HG02623 (cell line): Measurements from ENCODE around the gene SLC25A6.
"Not testable (repeated sequence)": the region's sequence is repeated elsewhere in the genome, so short reads cannot be mapped to it uniquely, and the experiment has no call there.

Experiments used
- ATAC-seq: cut with Tn5 transposase; IDR thresholded peaks from one replicate; pipeline ENCODE4 v1.9.1; 2021; ENCODE audit warnings: moderate library complexity; ENCODE audit not compliant: unreplicated experiment

Gene SLC25A6

GRCh38 chrX:1416327-1416784 lies 24.4 kb upstream of the SLC25A6 start:
- no peak for ATAC-seq

GRCh38 chrX:1412551-1413161 lies 20.7 kb upstream of the SLC25A6 start:
- no peak for ATAC-seq

- no peak for ATAC-seq
Measured at GRCh38 chrX:1411326-1411725, 19.4 kb upstream of the SLC25A6 start.

GRCh38 chrX:1407035-1407434 lies 15.1 kb upstream of the SLC25A6 start:
- ATAC-seq: no peak

- not testable (repeated sequence) for ATAC-seq
Measured at GRCh38 chrX:1405769-1406168, 13.9 kb upstream of the SLC25A6 start.

- ATAC-seq: not testable (repeated sequence)
Measured at GRCh38 chrX:1403867-1404266, 12.0 kb upstream of the SLC25A6 start.

GRCh38 chrX:1403228-1403627 lies 11.3 kb upstream of the SLC25A6 start:
- no peak for ATAC-seq

GRCh38 chrX:1401611-1402430 lies 9.9 kb upstream of the SLC25A6 start:
- no peak for ATAC-seq

GRCh38 chrX:1400742-1401471 lies 9.0 kb upstream of the SLC25A6 start:
- ATAC-seq: no peak

- ATAC-seq: no peak
Measured at GRCh38 chrX:1400049-1400448, 8.1 kb upstream of the SLC25A6 start.

GRCh38 chrX:1398431-1399340 lies 6.8 kb upstream of the SLC25A6 start:
- ATAC-seq: no peak

- ATAC-seq: no peak
Measured at GRCh38 chrX:1397441-1398270, 5.7 kb upstream of the SLC25A6 start.

- no peak for ATAC-seq
Measured at GRCh38 chrX:1397001-1397400, 5.1 kb upstream of the SLC25A6 start.

- no peak for ATAC-seq
Measured at GRCh38 chrX:1395646-1396216, 3.8 kb upstream of the SLC25A6 start.

GRCh38 chrX:1394731-1395501 lies 3.0 kb upstream of the SLC25A6 start:
- ATAC-seq: no peak

- no peak for ATAC-seq
Measured at GRCh38 chrX:1393871-1394615, 2.1 kb upstream of the SLC25A6 start.

GRCh38 chrX:1392376-1393068 lies 609 bp upstream of the SLC25A6 start:
- peak; percentile 15 for ATAC-seq

GRCh38 chrX:1391370-1391706 lies 575 bp downstream of the SLC25A6 start:
- ATAC-seq: no peak
